Suprapubic skin (tissue), 4 donors: ENCODE results near the gene TTC27. TPM values are rescaled to one million over a fixed set of nuclear protein-coding genes. Genes with fewer than 3 reads are reported as not detected.

Experiments used
- DNase-seq, 2 donors: peaks; one replicate each; pipeline ENCODE4 v3.0.0-alpha.2; 2019; ENCODE audit warnings: low spot score in 2 of 2
- H3K27ac ChIP-seq: fragments of 200-600 bp; sonication (generic); one replicate; pipeline ENCODE4 v1.5.1; 2019
- H3K27me3 ChIP-seq: fragments of 200-600 bp; sonication (generic); one replicate; pipeline ENCODE4 v1.5.1; 2019
- H3K36me3 ChIP-seq: fragments of 200-600 bp; sonication (generic); one replicate; pipeline ENCODE4 v1.5.1; 2019
- H3K4me1 ChIP-seq: fragments of 200-600 bp; sonication (generic); one replicate; pipeline ENCODE4 v1.5.1; 2019
- H3K4me3 ChIP-seq: fragments of 200-600 bp; sonication (generic); one replicate; pipeline ENCODE4 v1.5.1; 2019; ENCODE audit warnings: mild to moderate bottlenecking
- H3K9me3 ChIP-seq: fragments of 200-600 bp; sonication (generic); one replicate; pipeline ENCODE4 v1.5.1; 2019
- EP300 ChIP-seq: sonication (generic); formaldehyde crosslinking; IDR thresholded peaks from one replicate; pipeline ENCODE4 v1.6.1; 2017; ENCODE audit warnings: antibody characterized with exemption
- POLR2A ChIP-seq, 2 donors: fragments of 450-650 bp; IDR thresholded peaks; one replicate each; pipeline ENCODE4 v1.6.1; 2017; ENCODE audit warnings: antibody characterized with exemption in 2 of 2, mild to moderate bottlenecking in 2 of 2, moderate library complexity in 2 of 2
- POLR2AphosphoS5 ChIP-seq, 3 donors: sonication (generic); formaldehyde crosslinking; IDR thresholded peaks; one replicate each; pipeline ENCODE4 v1.6.1; 2017; ENCODE audit warnings: antibody characterized with exemption in 3 of 3
- WGBS: methylation state at CpG from one replicate; pipeline ENCODE4 v1.1.5; 2018; 5-methylcytosine and 5-hydroxymethylcytosine counted together
- total RNA-seq, 4 donors: library from RNA; depleted of rRNA; stranded (reverse); fragments of >200 nt; gene quantifications; one replicate each; pipeline ENCODE4 v1.1.0, GENCODE V29; 2016
- TF ChIP-seq, protein P1 (sequence below), 2 donors: fragments of 200-600 bp in 1 of 2; fragments of 450-650 bp in 1 of 2; sonication (generic) in 1 of 2; IDR thresholded peaks; one replicate each; pipeline ENCODE4 v1.5.1; 2016 to 2019; ENCODE audit warnings: antibody characterized with exemption in 2 of 2, mild to moderate bottlenecking in 1 of 2, moderate library complexity in 1 of 2

TTC27 gene
- total RNA-seq, 4 donors from 2014 or later = 14.0 to 32.7 (median 19.1) TPM

DNA sequence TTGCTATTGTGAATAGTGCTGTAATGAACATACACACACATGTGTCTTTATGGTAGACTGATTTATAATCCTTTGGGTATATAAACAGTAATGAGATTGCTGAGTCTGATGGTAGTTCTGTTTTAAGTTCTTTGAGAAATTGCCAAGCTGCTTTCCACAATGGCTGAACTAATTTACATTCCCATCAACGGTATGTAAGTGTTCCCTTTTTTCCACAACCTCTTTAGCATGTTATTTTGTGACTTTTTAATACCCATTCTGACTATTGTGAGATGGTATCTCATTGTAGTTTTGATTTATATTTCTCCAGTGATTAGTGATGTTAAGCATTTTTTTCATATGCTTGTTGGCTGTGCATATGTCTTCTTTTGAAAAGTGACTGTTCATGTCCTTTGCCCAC, 86.7 kb downstream of the TTC27 start:
- no peak for TF ChIP-seq POLR2AphosphoS5 (IDR thresholded peaks at IDR 0.05)
- TF ChIP-seq, protein P1, sequence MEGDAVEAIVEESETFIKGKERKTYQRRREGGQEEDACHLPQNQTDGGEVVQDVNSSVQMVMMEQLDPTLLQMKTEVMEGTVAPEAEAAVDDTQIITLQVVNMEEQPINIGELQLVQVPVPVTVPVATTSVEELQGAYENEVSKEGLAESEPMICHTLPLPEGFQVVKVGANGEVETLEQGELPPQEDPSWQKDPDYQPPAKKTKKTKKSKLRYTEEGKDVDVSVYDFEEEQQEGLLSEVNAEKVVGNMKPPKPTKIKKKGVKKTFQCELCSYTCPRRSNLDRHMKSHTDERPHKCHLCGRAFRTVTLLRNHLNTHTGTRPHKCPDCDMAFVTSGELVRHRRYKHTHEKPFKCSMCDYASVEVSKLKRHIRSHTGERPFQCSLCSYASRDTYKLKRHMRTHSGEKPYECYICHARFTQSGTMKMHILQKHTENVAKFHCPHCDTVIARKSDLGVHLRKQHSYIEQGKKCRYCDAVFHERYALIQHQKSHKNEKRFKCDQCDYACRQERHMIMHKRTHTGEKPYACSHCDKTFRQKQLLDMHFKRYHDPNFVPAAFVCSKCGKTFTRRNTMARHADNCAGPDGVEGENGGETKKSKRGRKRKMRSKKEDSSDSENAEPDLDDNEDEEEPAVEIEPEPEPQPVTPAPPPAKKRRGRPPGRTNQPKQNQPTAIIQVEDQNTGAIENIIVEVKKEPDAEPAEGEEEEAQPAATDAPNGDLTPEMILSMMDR (IDR thresholded peaks at IDR 0.05) = no peak
- no peak for TF ChIP-seq EP300
- no peak for TF ChIP-seq POLR2A (IDR thresholded peaks at IDR 0.05)
- Histone ChIP-seq H3K36me3 (no peaks in the 10 kb centered on the region), H3K9me3 (no peaks in the 10 kb centered on the region), H3K4me1 (peaks cover 20% of the 10 kb centered on the region), H3K4me3 (no peak overlapping the region), H3K27ac (no peak overlapping the region), H3K27me3 (no peaks in the 10 kb centered on the region)
- 59% methylated on average over 1 of the region's 1 CpG for WGBS
- DNase-seq = no peak

DNA sequence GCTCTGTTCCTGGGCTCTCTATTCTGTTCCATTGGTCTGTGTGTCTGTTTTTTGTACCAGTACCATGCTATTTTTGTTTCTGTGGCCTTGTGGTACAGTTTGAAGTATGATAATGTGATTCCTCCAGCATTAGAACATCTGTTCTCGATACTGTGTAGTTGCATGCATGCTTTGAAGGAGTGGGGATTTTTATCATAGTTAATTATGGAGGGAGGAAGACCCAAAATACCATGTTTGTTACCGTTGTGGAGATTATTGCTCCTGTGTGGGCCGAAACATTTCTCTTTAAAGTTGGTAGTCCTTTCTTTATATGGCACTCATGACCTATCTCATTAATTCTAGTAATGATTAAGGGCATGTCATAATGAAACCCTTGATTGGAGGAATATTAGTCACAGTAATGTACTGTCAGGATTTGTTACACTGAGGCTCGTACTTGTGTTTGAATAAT, 87.6 kb downstream of the TTC27 start:
- TF ChIP-seq, protein P1 (IDR thresholded peaks at IDR 0.05) = no peak
- TF ChIP-seq POLR2A (IDR thresholded peaks at IDR 0.05) (no peak), EP300 (no peak), POLR2AphosphoS5 (IDR thresholded peaks at IDR 0.05) (no peak)
- no peak overlapping the region for H3K27ac ChIP-seq
- no peaks in the 10 kb centered on the region for H3K36me3 ChIP-seq
- no peaks in the 10 kb centered on the region for H3K9me3 ChIP-seq
- peaks cover 20% of the 10 kb centered on the region for H3K4me1 ChIP-seq
- WGBS = 28% methylated on average over 4 of the region's 4 CpGs
- no peaks in the 10 kb centered on the region for H3K27me3 ChIP-seq
- DNase-seq = no peak
- no peak overlapping the region for H3K4me3 ChIP-seq

DNA sequence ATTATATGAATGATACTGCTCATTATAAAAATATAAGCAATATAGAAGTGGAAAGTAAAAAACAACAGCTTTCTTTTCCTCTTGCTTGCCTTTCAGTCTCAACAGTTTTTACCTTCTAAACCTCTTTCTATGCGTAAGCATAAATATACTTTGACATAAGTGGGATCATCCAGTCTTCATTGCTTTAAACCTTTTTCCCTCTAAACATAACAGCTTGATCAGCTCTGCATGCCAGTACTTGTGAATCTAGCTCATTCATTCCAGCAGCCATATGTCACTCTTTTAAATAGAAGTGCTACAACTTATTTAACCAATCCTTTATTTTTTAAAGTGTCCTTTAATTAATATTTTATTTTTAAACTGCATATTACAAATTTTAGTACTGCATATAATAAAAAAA, 88.1 kb downstream of the TTC27 start:
- H3K4me1 ChIP-seq = peaks cover 20% of the 10 kb centered on the region
- no peak overlapping the region for H3K27ac ChIP-seq
- H3K27me3 ChIP-seq = no peaks in the 10 kb centered on the region
- H3K9me3 ChIP-seq = no peaks in the 10 kb centered on the region
- no peak for DNase-seq
- TF ChIP-seq, protein P1 (IDR thresholded peaks at IDR 0.05) = no peak
- no peak overlapping the region for H3K4me3 ChIP-seq
- H3K36me3 ChIP-seq = no peaks in the 10 kb centered on the region
- 61% methylated on average over 1 of the region's 1 CpG for WGBS

DNA sequence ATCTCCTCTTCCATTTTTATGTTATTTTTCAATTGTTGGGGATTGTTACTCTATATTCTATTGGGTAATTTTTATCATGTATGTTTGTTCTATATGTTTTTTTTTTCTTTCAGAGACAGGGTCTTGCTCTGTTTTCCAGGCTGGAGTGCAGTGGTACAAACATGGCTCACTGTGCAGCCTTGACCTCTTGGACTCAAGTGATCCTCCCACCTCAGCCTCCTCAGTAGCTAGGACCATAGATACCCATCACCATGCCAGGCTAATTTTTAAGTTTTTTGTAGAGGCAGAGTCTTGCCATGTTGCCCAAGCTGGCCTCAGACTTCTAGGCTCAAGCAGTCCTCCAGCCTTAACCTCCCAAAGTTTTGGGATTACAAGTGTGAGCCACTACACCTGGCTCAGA, 88.7 kb downstream of the TTC27 start:
- DNase-seq = no peak
- TF ChIP-seq, protein P1 (IDR thresholded peaks at IDR 0.05) = no peak
- TF ChIP-seq EP300 (no peak), POLR2AphosphoS5 (IDR thresholded peaks at IDR 0.05) (no peak), POLR2A (IDR thresholded peaks at IDR 0.05) (no peak)
- Histone ChIP-seq H3K9me3 (no peaks in the 10 kb centered on the region), H3K27me3 (no peaks in the 10 kb centered on the region), H3K4me3 (no peak overlapping the region), H3K36me3 (no peaks in the 10 kb centered on the region), H3K4me1 (peaks cover 15% of the 10 kb centered on the region), H3K27ac (no peak overlapping the region)

DNA sequence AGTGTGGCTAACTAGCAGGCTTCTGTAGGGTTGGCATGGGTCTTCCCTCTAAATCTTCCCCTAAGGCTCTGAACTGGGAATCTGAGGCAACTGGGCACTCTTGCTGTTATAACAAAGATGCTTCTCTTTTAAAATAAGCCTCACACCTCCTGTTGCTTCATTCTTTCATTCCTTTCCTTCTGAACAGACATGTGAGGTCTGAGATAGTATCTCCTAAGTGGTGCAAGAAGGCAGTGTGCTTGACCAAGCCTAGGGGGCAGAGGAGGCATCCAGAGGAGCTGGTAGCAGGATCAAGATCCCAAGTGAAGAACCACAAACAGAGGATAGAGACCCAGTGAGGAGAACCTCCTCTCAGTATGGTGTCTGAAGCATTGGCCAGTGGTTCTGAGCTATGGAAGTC, 90.9 kb downstream of the TTC27 start:
- H3K36me3 ChIP-seq = no peaks in the 10 kb centered on the region
- no peaks in the 10 kb centered on the region for H3K9me3 ChIP-seq
- no peak overlapping the region for H3K4me3 ChIP-seq
- H3K4me1 ChIP-seq = peaks cover 8% of the 10 kb centered on the region
- no peaks in the 10 kb centered on the region for H3K27me3 ChIP-seq
- TF ChIP-seq, protein P1 (IDR thresholded peaks at IDR 0.05) = no peak
- TF ChIP-seq POLR2A (IDR thresholded peaks at IDR 0.05) (no peak), POLR2AphosphoS5 (IDR thresholded peaks at IDR 0.05) (no peak), EP300 (no peak)
- DNase-seq = no peak
- no peak overlapping the region for H3K27ac ChIP-seq
